ENCODE results near the gene ADAMTS16. TPM values are rescaled to one million over a fixed set of nuclear protein-coding genes. Genes with fewer than 3 reads are reported as not detected.

Gene ADAMTS16
- total and polyA plus RNA-seq, 9 of the 15 experiments (the other 6 are each of a cell fraction or from before 2014, with no cell fraction given): not detected

DNA sequence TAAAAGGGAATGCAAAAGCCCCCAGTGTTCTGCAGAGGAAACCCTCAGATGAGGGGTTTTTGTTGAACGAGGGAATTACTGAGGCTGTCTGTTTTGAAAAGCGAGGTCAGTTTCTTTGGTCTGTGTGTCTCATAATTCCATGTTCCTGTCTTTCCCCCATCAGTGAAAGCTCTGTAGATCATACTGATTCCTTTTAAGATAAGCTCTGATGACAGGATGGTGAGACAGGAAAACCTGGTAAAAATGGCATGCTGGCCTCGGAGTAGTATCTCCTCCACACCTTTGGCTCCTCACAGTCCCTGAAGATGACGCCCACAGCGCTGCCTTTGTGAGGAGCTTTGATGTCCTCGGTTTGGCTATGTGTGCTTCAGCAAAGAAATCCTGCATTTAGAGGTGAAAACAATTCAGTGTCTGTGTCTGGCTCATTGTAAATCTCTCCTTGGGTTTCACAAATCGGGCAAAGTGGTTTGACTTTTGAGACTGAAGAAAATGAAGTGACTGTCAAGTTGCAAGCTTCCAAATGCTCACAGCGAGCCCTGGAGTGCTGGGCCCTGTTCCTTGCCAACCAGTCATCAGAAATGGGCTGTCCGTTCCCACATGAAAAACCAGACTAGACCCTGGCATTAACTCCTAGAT lies 157.4 kb downstream of the ADAMTS16 start:
- CTCF ChIA-PET (ENCODE audit: low intra/inter-chr PET ratio): no interaction called here
- DNase-seq (ENCODE audit: extremely low read depth in 1 of 4, low spot score in 3 of 4) (no peak), FAIRE-seq (peak; percentile 11), ATAC-seq (no peak)
- Histone ChIP-seq H3K4me3 (no peak overlapping the region), H3K9me3 (replicated peaks; ENCODE audit: control insufficient read depth, insufficient read depth, low read depth, low read length) (no peaks in the 10 kb centered on the region), H3K79me2 (ENCODE audit: control insufficient read depth, insufficient read depth, low read length) (no peaks in the 10 kb centered on the region), H3K4me1 (replicated peaks in 1 of 2; ENCODE audit: control insufficient read depth in 2 of 2, insufficient read depth in 2 of 2, low read length in 2 of 2) (no peaks in the 10 kb centered on the region), H3K36me3 (ENCODE audit: control insufficient read depth, insufficient read depth, low read length) (no peaks in the 10 kb centered on the region), H3K9ac (ENCODE audit: insufficient read depth in 1 of 2, low read depth in 2 of 2, low read length in 2 of 2) (no peak overlapping the region), H3K27me3 (ENCODE audit: control insufficient read depth in 2 of 2, insufficient read depth in 2 of 2, low read length in 2 of 2) (peaks cover 6 to 45% of the 10 kb centered on the region in 2 experiments; a peak in 3 of 5 replicates), H3K9me1 (ENCODE audit: control insufficient read depth, insufficient read depth, low read length) (no peaks in the 10 kb centered on the region), H3K4me2 (ENCODE audit: insufficient read depth, low read length) (no peak overlapping the region), H4K20me1 (replicated peaks; ENCODE audit: control insufficient read depth, insufficient read depth, low read length) (no peaks in the 10 kb centered on the region), H2AFZ (ENCODE audit: low read depth, low read length) (no peak overlapping the region), H3K27ac (ENCODE audit: extremely low read depth, low read depth, low read length) (no peak overlapping the region)
- no peak for TF ChIP-seq CREM (IDR thresholded peaks at IDR 0.05; ENCODE audit: low read depth)
- TF ChIP-seq GABPB1 (CRISPR knock-in tag; IDR thresholded peaks at IDR 0.05): no peak
- TF ChIP-seq STAT5A (IDR thresholded peaks at IDR 0.05; ENCODE audit: borderline replicate concordance, low read length): no peak
- TF ChIP-seq FOSL1 (tag; conservative IDR thresholded peaks at IDR 0.05): no peak
- no peak for TF ChIP-seq SETDB1 (IDR thresholded peaks at IDR 0.05; ENCODE audit: low read length)
- no peak for TF ChIP-seq PYGO2 (tag; IDR thresholded peaks at IDR 0.05)
- TF ChIP-seq SLC30A9 (CRISPR knock-in tag; IDR thresholded peaks at IDR 0.05): no peak
- TF ChIP-seq, protein P1, sequence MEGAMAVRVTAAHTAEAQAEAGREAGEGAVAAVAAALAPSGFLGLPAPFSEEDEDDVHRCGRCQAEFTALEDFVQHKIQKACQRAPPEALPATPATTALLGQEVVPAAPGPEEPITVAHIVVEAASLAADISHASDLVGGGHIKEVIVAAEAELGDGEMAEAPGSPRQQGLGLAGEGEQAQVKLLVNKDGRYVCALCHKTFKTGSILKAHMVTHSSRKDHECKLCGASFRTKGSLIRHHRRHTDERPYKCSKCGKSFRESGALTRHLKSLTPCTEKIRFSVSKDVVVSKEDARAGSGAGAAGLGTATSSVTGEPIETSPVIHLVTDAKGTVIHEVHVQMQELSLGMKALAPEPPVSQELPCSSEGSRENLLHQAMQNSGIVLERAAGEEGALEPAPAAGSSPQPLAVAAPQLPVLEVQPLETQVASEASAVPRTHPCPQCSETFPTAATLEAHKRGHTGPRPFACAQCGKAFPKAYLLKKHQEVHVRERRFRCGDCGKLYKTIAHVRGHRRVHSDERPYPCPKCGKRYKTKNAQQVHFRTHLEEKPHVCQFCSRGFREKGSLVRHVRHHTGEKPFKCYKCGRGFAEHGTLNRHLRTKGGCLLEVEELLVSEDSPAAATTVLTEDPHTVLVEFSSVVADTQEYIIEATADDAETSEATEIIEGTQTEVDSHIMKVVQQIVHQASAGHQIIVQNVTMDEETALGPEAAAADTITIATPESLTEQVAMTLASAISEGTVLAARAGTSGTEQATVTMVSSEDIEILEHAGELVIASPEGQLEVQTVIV (CRISPR knock-in tag; IDR thresholded peaks at IDR 0.05; ENCODE audit: borderline replicate concordance): no peak
- intact Hi-C loops (cut with micrococcal nuclease): no loop called here
- in situ Hi-C loops (cut with MboI): no loop called here
- POLR2A ChIA-PET: no interaction called here
- no TSS peak for BruUV-seq (replicated peaks)
- WGBS (ENCODE audit: insufficient coverage, low coverage, missing lambda C conversion rate): 0% methylated on average over 9 of the region's 9 CpGs
